Stimulated activated CD8-positive, alpha-beta memory T cell treated with anti-CD3 and anti-CD28 coated beads, Interleukin-15, amount 100 ng/mL, for 48 hours (primary cell): ENCODE results near the gene PLAC9.

Experiments
- DNase-seq, 2 donors: peaks; one replicate each; pipeline ENCODE4 v3.0.0-alpha.2; 2020; ENCODE audit warnings: low read depth in 2 of 2

The PLAC9 gene

GRCh38 chr10:80160361-80161320, 28.1 kb downstream of the PLAC9 start:
- DNase-seq = no peak

DNA sequence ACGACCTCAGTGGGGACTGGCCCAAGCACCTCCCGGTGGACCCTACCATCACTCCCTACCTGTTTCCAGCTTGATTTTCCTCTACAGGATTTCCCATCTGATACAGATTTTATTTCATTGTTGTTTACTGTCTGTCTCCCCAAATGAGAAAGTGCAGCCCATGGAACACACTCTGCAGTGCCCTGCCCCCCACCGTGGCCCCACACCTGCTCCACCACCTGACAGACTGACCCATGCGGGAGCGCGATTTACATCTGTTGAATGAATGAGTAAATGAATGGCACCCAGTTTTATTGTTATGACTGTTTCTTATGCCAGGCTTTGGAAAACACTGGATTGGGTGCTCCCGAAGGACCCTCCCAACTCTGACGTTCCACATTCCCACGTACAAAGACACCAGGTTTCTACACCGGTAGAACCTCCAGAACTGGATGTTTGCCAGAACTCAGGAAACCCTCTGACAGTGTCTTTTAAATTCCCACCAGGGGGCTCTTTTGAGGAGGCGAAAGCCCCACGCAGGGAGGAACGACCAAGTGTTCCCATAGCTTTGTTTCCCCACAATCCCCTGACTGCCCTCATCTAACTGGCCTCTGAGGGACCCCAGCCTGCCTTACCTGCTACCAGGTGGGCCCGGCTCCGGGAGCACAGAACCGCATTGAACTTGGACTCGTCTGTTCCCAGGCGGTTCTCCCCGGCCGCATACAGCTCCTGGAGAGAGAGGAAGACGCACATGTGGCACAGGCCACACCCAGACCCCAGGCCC, 29.0 kb downstream of the PLAC9 start:
- no peak for DNase-seq

DNA sequence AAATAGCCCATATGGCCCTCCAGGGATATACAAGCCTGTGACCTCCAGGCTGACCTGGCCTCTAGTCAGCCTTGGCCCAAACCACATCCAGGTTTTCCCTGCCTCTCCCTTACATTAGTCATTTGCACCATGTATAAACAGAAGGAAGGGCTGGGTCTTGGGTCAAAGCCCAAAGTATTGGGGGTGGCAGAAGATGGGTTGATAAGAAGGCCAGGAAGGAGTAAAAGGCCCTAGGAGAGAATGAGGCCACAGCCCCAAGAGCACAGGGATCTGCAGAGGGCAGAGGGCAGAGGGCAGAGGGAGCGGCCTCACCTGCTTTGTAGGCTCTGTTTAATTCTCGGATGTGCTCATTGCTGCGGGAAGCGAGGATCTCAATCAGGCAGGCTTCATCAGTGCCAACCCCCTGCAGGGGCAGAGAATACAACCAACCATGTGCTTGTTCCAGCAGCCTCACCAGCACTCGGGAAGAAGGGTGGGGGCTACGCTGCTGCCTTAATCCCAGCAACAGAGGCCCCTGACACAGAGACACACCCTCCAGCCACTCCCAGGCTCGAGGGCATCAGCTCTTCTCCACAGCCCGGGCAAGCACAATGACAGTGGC, 31.3 kb downstream of the PLAC9 start:
- DNase-seq = no peak

DNA sequence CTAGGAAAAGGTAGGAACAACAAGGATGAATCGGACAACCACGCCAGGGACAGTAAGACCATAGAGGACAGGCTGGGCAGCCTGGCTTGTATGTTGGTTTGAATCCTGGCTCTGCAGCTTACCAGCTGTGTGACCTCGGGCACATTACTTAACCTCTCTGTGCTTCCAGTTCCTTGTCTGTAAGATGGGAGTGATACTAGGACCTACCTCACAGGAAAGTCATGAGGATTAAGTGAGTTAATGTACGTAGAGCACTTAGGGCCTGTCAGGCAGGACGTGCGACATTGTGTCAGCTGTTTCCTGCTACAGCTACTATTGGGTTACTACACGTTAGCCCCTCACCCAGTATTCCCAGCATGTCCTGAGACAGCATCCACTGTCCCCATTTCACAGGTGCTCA, 32.1 kb downstream of the PLAC9 start:
- no peak for DNase-seq

DNA sequence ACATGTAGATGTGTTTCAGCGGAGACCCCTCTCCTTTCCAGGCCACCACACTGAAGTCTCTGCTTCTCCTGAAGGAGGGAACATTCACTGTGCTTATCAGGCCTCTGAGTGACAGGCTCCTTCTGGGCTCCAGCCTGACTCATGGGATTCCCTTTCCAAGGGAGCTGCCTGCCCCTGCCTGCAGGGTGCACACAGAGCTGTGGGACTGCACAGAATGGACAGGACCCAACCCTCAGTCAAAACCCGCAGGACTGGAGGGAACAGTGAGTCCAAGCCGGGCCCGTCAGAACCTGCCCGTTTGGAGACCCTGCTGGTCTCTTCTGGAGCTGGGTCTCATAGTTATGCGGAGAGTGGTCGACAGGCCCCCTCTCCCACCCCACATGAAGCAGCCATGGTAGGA, 32.6 kb downstream of the PLAC9 start:
- DNase-seq = no peak

GRCh38 chr10:80166581-80167470, 34.3 kb downstream of the PLAC9 start:
- no peak for DNase-seq

GRCh38 chr10:80167471-80168161, 35.1 kb downstream of the PLAC9 start:
- no peak for DNase-seq

- no peak for DNase-seq
These were observed 35.6 kb downstream of the PLAC9 start for GRCh38 chr10:80168162-80168511.

GRCh38 chr10:80168679-80169380, 36.3 kb downstream of the PLAC9 start:
- no peak for DNase-seq

DNA sequence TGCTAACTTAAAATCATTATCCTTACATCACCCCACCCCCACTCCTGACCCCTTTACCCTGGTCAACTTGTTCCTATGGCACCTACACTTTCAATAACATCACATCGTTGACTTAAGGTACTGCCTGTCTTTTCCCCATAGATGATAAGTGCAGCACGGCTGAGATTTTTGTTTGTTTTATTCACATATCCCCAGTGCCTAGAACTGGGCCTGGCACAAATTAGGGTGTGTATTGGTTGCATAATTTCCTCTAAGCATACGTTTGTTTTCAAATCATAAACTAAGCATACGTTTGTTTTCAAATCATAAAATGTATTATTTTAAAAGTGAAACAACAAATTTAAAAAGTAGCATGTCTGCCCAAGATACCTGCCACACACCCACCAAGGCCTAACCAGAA, 37.5 kb downstream of the PLAC9 start:
- no peak for DNase-seq

DNA sequence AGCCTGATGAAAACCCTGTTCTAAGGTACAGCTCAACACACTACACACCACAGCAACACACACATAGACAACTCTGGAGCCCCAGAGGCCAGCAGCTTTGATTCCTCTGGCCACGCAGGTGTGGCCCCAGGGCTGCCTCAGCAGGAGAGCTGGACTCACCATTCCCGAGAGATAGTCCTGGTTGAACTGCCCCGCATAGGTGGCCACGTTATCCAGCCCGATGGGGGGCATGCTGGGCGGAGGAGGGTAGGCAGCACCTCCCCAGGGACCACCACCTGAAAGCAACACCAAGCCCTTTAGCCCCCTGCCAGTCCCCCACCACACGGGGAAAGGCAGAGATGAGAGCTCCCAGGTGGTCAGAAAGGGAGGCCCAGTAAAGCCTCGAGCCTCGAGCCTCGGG, 38.1 kb downstream of the PLAC9 start:
- DNase-seq = no peak

DNA sequence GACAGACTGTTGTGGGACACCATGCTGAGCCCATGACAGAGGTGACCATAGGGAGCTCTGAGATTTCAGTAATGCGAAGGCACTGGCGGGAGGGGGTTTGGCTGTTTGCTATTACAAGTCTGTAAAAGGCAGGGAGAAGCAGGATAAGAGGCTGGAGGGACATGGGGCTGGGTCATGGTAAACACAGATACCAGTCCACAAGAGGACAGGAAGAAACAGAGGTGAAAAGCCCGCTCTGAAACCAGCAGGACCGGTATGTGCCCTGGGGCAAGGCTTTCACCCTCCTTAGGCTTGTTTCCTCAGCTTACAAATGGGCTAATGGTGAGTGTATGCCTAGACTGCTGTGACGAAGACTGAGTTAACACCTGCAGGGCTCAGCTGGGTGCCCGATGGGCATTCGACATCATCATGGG, 38.7 kb downstream of the PLAC9 start:
- no peak for DNase-seq

DNA sequence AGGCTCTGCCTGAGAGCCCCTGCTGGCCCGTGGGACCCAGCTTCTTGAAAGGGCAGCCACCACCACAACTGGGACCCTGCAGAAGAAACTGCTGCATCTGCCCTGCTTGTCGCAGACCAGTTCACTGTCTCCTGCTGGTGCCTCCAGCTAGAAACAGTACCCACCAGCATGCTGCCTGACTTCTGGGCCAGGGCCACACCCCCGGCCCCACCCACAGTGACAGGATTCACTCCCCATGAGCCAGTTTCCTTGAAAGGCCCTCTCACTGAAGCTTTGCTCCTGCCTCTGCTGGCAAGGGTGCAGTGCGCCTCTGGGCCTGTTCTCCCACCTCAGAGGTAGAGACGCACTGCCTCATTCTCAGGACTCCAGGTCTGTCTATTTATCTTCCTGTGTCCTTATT, 40.4 kb downstream of the PLAC9 start:
- no peak for DNase-seq

DNA sequence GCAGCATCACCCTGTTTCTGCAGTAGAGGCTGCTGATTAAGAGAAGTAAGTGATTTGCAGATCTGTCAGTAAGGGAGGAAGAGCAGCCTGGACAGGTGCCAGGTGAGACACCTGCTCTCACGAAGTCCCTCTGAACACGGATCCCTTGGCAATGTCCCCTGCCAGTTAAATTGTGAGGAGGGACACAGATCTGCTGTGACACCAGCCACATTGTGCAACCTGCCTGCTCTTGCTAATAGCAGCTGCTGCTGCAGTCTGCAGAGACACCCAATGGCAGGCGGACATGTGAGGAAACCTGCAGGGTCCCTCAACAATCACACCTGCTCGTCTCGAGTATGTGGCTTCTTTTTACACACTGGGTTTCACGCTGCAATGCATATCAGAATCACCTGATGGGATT, 40.9 kb downstream of the PLAC9 start:
- no peak for DNase-seq

- DNase-seq = no peak
These were observed 42.3 kb downstream of the PLAC9 start for GRCh38 chr10:80174641-80175395.

- DNase-seq = no peak
These were observed 44.0 kb downstream of the PLAC9 start for GRCh38 chr10:80176526-80176925.

GRCh38 chr10:80177781-80178636, 45.5 kb downstream of the PLAC9 start:
- DNase-seq = no peak

DNA sequence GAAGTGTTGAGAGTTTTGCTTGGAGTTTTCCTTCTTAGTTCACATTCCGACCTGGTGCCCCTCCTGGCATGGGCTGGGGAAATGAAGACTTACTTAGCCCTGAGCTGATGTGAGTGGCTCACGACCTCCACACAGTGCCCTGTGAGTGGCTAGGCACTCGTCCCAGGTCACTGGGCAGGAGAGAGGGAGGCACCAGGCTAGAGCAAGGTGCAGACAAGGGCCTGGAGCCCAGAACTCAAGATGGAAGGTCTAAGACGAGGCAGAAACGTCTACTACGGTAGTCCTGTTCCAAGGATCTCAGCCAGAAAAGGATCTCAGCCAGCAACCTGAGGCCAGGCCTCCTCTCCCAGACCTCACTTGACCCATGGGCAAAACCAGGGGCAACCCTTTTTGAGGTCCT, 50.5 kb downstream of the PLAC9 start:
- no peak for DNase-seq

DNA sequence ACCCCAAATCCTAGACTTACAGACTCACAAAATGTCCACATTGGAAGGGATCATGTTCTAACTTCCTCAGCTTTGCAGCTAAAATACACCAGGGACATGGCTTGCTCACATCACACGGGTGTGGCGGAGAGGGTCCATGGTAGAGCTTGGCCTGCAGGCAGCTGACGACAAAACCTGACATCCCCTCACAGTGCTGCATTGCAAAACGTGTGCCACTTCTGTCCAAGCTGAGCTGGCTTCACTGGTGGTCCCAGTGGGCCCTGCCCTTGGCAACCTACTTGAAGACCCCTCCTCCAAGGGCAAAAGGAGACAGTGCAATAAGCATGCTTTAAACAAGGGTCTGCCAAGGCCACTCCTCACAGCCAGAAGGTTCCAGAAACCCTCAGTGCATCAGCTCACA, 50.9 kb downstream of the PLAC9 start:
- DNase-seq = no peak
